Inflammatory macrophage treated with lipopolysaccharide for 4 hours (primary cell): Measurements from ENCODE around the gene SMIM24.

Experiments
- DNase-seq: peaks from one replicate; pipeline ENCODE4 v3.0.0-alpha.2; 2020

SMIM24 gene

GRCh38 chr19:3470500-3471128 is 9.7 kb downstream of the SMIM24 start:
- DNase-seq: no peak

GRCh38 chr19:3469638-3470499 is 10.5 kb downstream of the SMIM24 start:
- no peak for DNase-seq

GRCh38 chr19:3468211-3468610 is 12.1 kb downstream of the SMIM24 start:
- no peak for DNase-seq

GRCh38 chr19:3467437-3468198 is 12.7 kb downstream of the SMIM24 start:
- DNase-seq: no peak

DNA sequence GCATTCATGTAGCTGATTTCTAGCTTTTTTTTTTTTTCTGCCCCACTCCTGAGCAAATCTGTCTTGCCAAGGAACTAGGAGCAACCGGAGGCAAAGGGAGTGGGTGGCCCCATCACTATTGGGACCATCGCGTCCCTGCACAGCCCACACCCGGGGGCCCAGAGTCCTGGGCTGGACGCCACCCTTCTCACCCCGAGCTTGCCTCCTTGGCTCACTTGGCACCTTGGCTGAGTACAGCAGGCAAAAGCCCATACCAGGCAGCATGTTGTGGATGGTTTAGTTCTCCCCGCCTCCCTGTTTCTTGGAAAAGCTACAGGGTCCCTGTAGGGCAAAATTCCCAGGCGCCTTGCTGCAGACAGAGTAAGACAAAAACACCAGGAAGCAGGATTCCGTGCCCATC is 13.7 kb downstream of the SMIM24 start:
- no peak for DNase-seq

DNA sequence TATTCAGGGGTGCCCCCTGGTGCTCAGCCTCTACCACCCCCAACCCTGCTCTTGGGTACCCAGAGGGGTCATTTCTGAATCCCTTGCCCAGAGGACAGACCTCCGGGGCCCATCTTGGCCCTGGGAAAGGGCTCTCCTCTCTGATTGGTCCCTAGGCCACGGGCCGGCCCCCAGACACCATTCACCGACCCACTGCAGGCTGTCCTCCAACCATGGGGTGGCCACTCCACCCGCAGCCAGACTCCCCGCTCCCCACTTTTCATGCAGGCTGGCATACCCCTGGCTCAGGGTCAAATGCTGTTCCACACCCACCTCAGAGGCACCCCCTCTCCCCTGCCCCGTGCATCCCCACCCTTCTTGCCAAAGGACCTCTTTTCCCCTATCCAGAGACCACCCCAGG is 14.8 kb downstream of the SMIM24 start:
- no peak for DNase-seq

DNA sequence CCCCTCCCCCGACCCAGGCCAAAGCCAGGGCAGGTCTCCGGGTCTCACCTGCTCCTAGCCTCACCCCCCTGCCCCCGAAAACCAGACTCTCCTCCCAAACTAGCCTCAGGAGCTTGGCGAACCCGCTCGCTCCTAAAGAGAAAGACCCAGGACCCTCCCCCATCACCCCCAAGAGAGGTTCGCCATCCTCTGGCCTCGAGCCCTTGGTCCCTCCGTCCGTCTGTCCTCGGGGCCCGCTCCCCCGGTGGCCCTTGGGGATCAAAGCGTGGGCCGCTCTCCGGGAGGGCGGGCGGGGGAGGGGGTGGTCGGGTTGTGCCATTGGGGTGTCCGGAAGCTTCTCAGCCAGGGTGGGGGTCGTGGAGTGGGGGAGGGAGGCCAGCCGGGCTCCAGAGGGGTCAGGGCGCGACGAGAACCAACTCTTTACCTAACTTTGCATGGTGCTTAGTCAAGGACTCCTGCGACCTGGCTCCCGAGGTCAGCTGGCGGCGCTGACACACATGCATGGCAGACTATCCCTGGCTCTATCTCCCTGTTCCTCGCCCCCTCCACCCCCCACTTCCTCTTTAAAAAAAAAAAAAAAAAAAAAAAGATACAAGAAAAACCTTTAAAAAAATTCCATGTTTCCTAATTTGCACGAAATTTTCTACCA is 15.6 kb downstream of the SMIM24 start:
- DNase-seq: peak; percentile 27

DNA sequence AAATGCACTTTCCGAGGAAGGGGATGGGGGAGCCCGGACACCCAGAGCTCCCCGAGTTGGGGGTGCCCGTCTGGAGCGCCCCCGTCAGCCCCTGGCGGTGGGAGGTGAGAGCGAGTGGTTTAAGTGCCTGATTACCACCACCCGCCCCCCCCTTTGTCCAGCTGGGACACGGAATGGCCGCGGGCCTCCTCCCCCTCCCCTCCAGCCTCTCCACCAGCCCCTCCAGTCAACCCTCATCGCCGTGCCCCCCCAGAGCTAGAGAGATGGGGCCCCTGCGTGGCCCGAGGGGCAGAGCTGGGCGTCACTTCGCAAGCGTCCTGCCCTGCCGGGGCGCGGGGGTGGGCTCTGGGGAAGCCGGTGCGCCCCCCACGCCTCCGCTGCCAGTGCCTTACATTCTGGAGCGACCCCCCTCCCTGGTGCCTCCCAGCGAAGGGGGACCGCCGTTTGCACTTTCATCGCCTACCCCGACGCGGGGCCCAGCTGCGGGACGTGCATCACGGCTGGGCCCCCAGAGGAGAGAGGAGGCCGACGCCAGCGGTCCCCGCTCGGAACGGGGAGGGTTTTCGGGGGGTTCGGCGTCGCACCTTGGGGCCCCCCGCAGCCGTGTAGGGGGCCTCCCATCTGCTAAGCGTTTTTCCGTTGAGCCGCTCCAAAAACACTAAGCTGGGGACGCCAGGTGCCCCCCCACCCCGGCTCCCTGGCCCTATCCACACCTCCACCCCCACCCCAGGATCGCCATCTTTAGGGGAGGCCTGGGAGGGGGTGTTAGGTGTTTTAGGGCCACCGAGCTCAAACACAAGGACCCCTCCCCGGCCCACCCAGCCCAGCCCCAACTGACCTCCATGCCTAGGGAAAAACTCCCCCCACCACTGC is 16.4 kb downstream of the SMIM24 start:
- DNase-seq: no peak

DNA sequence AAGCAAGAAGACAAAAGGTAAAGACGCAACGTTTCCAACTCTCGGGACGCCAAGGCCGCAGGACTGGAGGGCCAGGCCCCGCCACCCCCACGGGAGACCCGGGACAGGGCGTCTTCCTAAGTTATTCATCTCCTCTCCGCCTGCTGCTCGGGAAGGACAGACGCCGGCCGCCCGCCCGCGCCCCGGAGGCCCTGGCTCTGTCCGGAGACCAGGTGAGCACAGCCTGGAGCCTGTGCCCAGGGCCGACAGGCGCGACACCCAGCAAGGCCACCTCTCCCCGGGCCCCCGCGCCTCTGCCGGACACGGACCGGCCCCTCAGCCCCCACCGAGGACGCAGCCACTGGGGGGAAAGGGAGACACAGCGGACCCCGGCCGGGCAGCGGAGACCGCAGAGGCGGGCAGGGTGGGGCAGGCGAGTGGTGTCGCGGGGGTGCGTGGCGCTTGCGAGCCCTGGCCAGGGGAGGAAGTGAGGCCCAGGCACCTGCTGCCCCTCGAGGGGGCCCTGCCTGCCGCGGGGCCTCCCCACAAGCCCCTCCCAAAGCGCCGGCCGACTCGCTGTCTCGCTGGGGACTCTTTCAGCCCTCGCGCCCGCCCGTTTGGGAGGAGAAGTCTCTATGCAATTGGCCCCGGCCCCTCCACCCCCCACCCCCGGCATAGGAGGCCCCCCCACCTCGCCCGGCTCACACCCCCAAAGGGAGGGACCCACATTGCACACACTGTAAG is 17.2 kb downstream of the SMIM24 start:
- no peak for DNase-seq

DNA sequence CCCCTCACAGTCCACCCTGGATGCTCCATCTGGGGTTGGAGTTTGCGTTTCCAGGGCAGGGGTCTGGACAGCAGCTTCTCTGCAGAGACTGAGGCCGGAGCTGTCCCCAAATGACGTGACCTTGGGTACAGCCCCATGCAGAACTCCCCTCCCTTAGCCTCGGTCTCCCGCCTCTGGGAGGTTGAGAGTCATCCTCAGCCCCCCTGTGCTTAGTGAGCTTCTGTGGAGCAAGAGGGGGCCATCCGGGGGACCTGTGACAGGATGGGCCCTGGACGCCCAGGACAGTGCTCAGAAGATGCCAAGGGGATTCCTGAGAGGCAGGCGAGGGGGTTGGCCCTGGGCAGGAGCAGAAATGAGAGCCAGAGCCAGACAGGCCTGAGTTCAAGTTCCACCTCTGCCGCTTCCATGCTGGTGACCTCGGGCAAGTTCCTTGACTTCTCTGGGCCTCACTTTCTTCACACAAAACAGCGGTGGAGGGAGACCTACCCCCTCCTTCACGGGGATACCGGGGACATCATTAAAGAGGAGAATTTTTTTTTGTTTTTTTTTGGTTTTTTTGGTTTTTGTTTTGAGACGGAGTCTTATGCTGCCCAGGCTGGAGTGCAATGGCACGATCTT is 20.3 kb downstream of the SMIM24 start:
- DNase-seq: no peak

DNA sequence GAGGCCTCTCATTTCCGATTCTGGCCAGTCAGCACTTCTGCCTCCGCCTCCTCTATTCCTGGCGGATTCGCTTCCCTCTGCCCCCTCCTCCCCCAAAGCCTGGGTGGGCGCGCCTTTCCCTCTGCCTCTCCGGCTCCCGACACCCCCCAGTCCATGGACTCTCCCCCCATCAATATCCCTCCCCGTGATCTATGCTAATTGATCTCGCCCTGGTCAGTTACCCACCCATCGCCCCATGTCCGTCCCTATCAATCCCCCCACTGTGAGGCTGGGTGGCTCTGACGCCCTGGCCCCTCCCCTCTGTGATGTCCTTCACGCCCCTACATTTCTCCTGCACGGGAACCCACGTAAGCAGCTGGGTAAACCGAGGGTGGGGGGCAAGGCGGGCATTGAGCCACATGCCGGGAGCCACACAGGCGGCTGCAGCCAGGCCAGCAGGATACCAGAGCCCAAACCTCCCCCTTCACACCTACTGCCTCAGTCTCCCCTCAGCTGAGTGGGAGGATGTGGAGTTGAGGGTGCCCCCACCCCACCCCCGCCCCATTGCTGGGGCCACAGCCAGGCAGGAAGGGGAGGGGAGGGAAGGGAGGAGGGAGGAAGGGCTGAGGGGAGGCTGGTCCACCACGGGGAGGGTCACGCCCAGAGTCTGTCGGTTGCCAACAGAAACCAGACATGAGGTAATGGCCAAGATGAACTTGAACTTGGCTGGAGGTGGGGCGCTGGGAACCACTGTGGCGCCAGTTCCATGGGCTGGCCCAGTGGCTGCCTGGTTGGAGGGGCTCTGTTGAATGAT is 21.0 kb downstream of the SMIM24 start:
- peak; percentile 48 for DNase-seq

GRCh38 chr19:3458229-3459088 is 21.9 kb downstream of the SMIM24 start:
- no peak for DNase-seq

GRCh38 chr19:3457528-3458228 is 22.6 kb downstream of the SMIM24 start:
- no peak for DNase-seq

GRCh38 chr19:3456925-3457527 is 23.3 kb downstream of the SMIM24 start:
- DNase-seq: no peak

GRCh38 chr19:3455960-3456601 is 24.2 kb downstream of the SMIM24 start:
- DNase-seq: no peak

- DNase-seq: no peak
Measured at GRCh38 chr19:3455393-3455955, 24.9 kb downstream of the SMIM24 start.
